H9 (cell line): ENCODE data around the gene GTF2H2. TPM values are rescaled to one million over a fixed set of nuclear protein-coding genes. Genes with fewer than 3 reads are reported as not detected.
"Not testable (repeated sequence)": the region's sequence is repeated elsewhere in the genome, so short reads cannot be mapped to it uniquely, and the experiment has no call there.

Experiments
- DNase-seq: peaks from one replicate; pipeline ENCODE4 v3.0.0-alpha.2; 2017
- H2AFZ ChIP-seq: one replicate; pipeline ENCODE4 v1.6.1; 2013; ENCODE audit warnings: mild to moderate bottlenecking, low read length, control low read depth, moderate library complexity
- H2AK5ac ChIP-seq: 2 replicates; pipeline ENCODE4 v1.6.1; 2013; ENCODE audit warnings: low read length, control low read depth, mixed read lengths; ENCODE audit not compliant: insufficient read length
- H2BK120ac ChIP-seq: one replicate; pipeline ENCODE4 v1.6.1; 2013; ENCODE audit warnings: low read depth, mild to moderate bottlenecking, low read length, control low read depth, inconsistent platforms; ENCODE audit not compliant: poor library complexity, severe bottlenecking
- H2BK12ac ChIP-seq: 2 replicates; pipeline ENCODE4 v1.6.1; 2013; ENCODE audit warnings: low read length, control low read depth, mixed read lengths, low read depth; ENCODE audit not compliant: insufficient read length
- H2BK15ac ChIP-seq: 2 replicates; pipeline ENCODE4 v1.6.1; 2013; ENCODE audit warnings: low read depth, low read length, control low read depth
- H2BK20ac ChIP-seq: one replicate; pipeline ENCODE4 v1.6.1; 2013; ENCODE audit warnings: low read depth, mild to moderate bottlenecking, low read length, control low read depth, inconsistent platforms; ENCODE audit not compliant: poor library complexity, severe bottlenecking
- H2BK5ac ChIP-seq: 2 replicates; pipeline ENCODE4 v1.6.1; 2013; ENCODE audit warnings: low read length, control low read depth, mixed read lengths; ENCODE audit not compliant: insufficient read length
- H3K14ac ChIP-seq: 2 replicates; pipeline ENCODE4 v1.6.1; 2013; ENCODE audit warnings: low read length, control low read depth; ENCODE audit not compliant: insufficient read depth
- H3K18ac ChIP-seq: 2 replicates; pipeline ENCODE4 v1.6.1; 2013; ENCODE audit warnings: low read depth, mild to moderate bottlenecking, mixed read lengths, low read length, control low read depth; ENCODE audit not compliant: insufficient read length
- H3K23ac ChIP-seq: 2 replicates; pipeline ENCODE4 v1.6.1; 2013; ENCODE audit warnings: low read length, control low read depth, mixed read lengths, low read depth; ENCODE audit not compliant: insufficient read length
- H3K23me2 ChIP-seq: 2 replicates; pipeline ENCODE4 v1.6.1; 2013; ENCODE audit warnings: low read depth, mild to moderate bottlenecking, mixed read lengths, low read length, control low read depth; ENCODE audit not compliant: insufficient read length, poor library complexity, severe bottlenecking
- H3K27ac ChIP-seq: 2 replicates; pipeline ENCODE4 v1.5.1; 2013; ENCODE audit warnings: low read length, control low read depth, mixed read lengths, low read depth; ENCODE audit not compliant: insufficient read length
- H3K27me3 ChIP-seq: 2 replicates; pipeline ENCODE4 v1.6.1; 2013; ENCODE audit warnings: low read length, control low read depth, inconsistent platforms; ENCODE audit not compliant: insufficient read depth
- H3K4ac ChIP-seq: 2 replicates; pipeline ENCODE4 v1.6.1; 2013; ENCODE audit warnings: low read depth, mild to moderate bottlenecking, control low read depth, inconsistent platforms, low read length, moderate library complexity
- H3K4me1 ChIP-seq: 2 replicates; pipeline ENCODE4 v1.6.1; 2013; ENCODE audit warnings: low read length, control low read depth, inconsistent platforms; ENCODE audit not compliant: insufficient read depth
- H3K4me2 ChIP-seq: 2 replicates; pipeline ENCODE4 v1.6.1; 2013; ENCODE audit warnings: low read length, control low read depth, mixed read lengths; ENCODE audit not compliant: insufficient read length, insufficient read depth
- H3K56ac ChIP-seq: 2 replicates; pipeline ENCODE4 v1.6.1; 2013; ENCODE audit warnings: low read depth, mild to moderate bottlenecking, mixed read lengths, low read length, control low read depth; ENCODE audit not compliant: insufficient read length
- H3K79me1 ChIP-seq: 2 replicates; pipeline ENCODE4 v1.6.1; 2013; ENCODE audit warnings: low read depth, mild to moderate bottlenecking, moderate library complexity, low read length, control low read depth, inconsistent platforms; ENCODE audit not compliant: insufficient read depth, poor library complexity, severe bottlenecking
- H3K79me2 ChIP-seq: 2 replicates; pipeline ENCODE4 v1.6.1; 2013; ENCODE audit warnings: low read length, control low read depth, inconsistent platforms; ENCODE audit not compliant: insufficient read depth
- H3K9ac ChIP-seq: 2 replicates; pipeline ENCODE4 v1.6.1; 2013; ENCODE audit warnings: low read length, control low read depth, mixed read lengths; ENCODE audit not compliant: insufficient read length; ENCODE audit errors: extremely low read depth
- H3K9me3 ChIP-seq: one replicate; pipeline ENCODE4 v1.6.1; 2013; ENCODE audit warnings: low read depth, low read length, inconsistent platforms; ENCODE audit not compliant: control insufficient read depth
- H3T11ph ChIP-seq: one replicate; pipeline ENCODE4 v1.6.1; 2013; ENCODE audit warnings: mild to moderate bottlenecking, low read length, control low read depth, inconsistent platforms
- H4K20me1 ChIP-seq: one replicate; pipeline ENCODE4 v1.6.1; 2013; ENCODE audit not compliant: control insufficient read depth, insufficient read length, insufficient read depth
- H4K5ac ChIP-seq: 2 replicates; pipeline ENCODE4 v1.6.1; 2013; ENCODE audit warnings: low read depth, mild to moderate bottlenecking, mixed read lengths, low read length, control low read depth; ENCODE audit not compliant: insufficient read length
- H4K8ac ChIP-seq: replicated peaks from 2 replicates; pipeline ENCODE4 v1.6.1; 2013; ENCODE audit warnings: low read length, control low read depth, mixed read lengths, low read depth; ENCODE audit not compliant: insufficient read length
- H4K91ac ChIP-seq: 2 replicates; pipeline ENCODE4 v1.6.1; 2013; ENCODE audit warnings: low read depth, mild to moderate bottlenecking, moderate library complexity, mixed read lengths, low read length, control low read depth; ENCODE audit not compliant: insufficient read length
- H3K27ac Mint-ChIP-seq, 3 experiments: 2 replicates in 2 of 3; 3 replicates in 1 of 3; pipeline ENCODE4 v1.8.0; 2020 to 2021; ENCODE audit warnings: mixed read lengths in 3 of 3, mild to moderate bottlenecking in 1 of 3, moderate library complexity in 1 of 3
- H3K27me3 Mint-ChIP-seq: 2 replicates; pipeline ENCODE4 v1.8.0; 2021; ENCODE audit warnings: low read depth, mild to moderate bottlenecking, moderate library complexity, mixed read lengths
- H3K36me3 Mint-ChIP-seq, 3 experiments: 2 replicates in 2 of 3; 3 replicates in 1 of 3; pipeline ENCODE4 v1.8.0; 2020 to 2021; ENCODE audit warnings: low read depth in 3 of 3, mixed read lengths in 3 of 3; ENCODE audit not compliant: insufficient read depth in 1 of 3
- H3K4me1 Mint-ChIP-seq, 2 experiments: 2 replicates each; pipeline ENCODE4 v1.8.0; 2020; ENCODE audit warnings: mixed read lengths in 2 of 2
- H3K4me3 Mint-ChIP-seq, 2 experiments: 2 replicates in 1 of 2; 3 replicates in 1 of 2; pipeline ENCODE4 v1.8.0; 2020 to 2021; ENCODE audit warnings: mild to moderate bottlenecking in 2 of 2, mixed read lengths in 2 of 2, moderate library complexity in 1 of 2
- H3K9me3 Mint-ChIP-seq, 2 experiments: 2 replicates in 1 of 2; 3 replicates in 1 of 2; pipeline ENCODE4 v1.8.0; 2020; ENCODE audit warnings: mild to moderate bottlenecking in 2 of 2, mixed read lengths in 2 of 2, moderate library complexity in 1 of 2
- WGBS: extraction: QIAGEN DNeasy Blood & Tissue Kit; methylation state at CpG from one replicate; pipeline ENCODE4 v1.1.7; 2013; ENCODE audit warnings: missing lambda C conversion rate, low lambda C conversion rate, mixed read lengths; ENCODE audit not compliant: insufficient read length; ENCODE audit errors: extremely low coverage; 5-methylcytosine and 5-hydroxymethylcytosine counted together
- long read RNA-seq: library from polyadenylated mRNA; unstranded; transcript quantifications from one replicate; pipeline ENCODE4 v2.0.0, GENCODE V29; 2020
- total RNA-seq: library from RNA; stranded (reverse); gene quantifications from 2 replicates; pipeline ENCODE4 v1.2.1, GENCODE V29; 2021

GTF2H2 gene
- 45.1 and 51.8 TPM in 2 replicates for total RNA-seq
- long read RNA-seq, full-length matches to known transcripts, result 73 of 265 reads
- long read RNA-seq, partial matches to known transcripts, result 92 of 265 reads
- long read RNA-seq, other reads (novel, unspliced or antisense), result 100 of 265 reads

DNA sequence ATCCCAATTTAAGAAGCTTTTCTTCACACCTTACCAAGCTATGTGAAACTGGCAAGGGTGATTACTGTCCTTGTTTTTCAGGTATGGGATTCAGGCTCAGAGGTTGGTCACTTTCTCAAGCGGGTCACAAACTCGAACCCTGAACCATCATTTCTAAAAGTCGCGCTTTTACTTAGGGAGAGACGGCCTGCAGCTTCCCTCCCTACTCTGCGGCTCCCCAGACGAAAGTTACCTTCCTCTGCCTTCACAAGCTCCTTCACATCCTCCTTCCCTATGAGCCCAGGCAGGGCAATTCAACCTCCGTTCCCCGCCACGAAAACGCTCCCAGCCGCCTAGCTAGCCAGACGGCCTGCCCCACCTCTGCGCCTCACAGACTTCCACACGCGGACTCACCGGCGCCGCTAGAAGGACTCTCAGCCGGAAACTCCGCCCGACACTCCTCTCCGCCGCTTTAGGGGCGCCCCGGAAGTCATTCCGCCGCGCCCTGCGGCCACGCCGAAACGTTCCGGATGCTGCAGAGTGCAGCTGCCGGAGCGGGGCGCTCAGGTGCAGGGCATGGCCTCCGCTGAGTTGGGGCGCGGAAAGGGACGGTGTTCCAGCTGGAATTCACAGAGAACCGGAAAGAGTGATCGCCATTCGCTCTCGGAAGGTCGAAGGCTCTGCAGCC, at the start of gene GTF2H2:
Gene GTF2H2, minus strand, starts transcription at position 415 of the 667 bp plus-strand sequence. CDS start 4,913 bp downstream, outside the sequence.
- not testable (repeated sequence) for H3K4me3 Mint-ChIP-seq, H3K27me3 ChIP-seq, H3K4me2 ChIP-seq, H3K18ac ChIP-seq, H3K79me2 ChIP-seq, H3K4ac ChIP-seq, DNase-seq, H2AK5ac ChIP-seq, H3K79me1 ChIP-seq, H4K91ac ChIP-seq, H3K23ac ChIP-seq, H3K27me3 Mint-ChIP-seq, H4K5ac ChIP-seq, H3K14ac ChIP-seq, H3K56ac ChIP-seq, H4K8ac ChIP-seq, H2AFZ ChIP-seq, H3K4me1 ChIP-seq, H3K9me3 Mint-ChIP-seq, H4K20me1 ChIP-seq, H3T11ph ChIP-seq, H2BK20ac ChIP-seq, H2BK15ac ChIP-seq, H2BK120ac ChIP-seq, H3K27ac ChIP-seq, H3K9ac ChIP-seq, H3K9me3 ChIP-seq, H3K27ac Mint-ChIP-seq, H2BK5ac ChIP-seq, H3K36me3 Mint-ChIP-seq, H3K4me1 Mint-ChIP-seq, H2BK12ac ChIP-seq, H3K23me2 ChIP-seq
- no CpG with 5 or more reads among the region's 46 CpGs for WGBS

DNA sequence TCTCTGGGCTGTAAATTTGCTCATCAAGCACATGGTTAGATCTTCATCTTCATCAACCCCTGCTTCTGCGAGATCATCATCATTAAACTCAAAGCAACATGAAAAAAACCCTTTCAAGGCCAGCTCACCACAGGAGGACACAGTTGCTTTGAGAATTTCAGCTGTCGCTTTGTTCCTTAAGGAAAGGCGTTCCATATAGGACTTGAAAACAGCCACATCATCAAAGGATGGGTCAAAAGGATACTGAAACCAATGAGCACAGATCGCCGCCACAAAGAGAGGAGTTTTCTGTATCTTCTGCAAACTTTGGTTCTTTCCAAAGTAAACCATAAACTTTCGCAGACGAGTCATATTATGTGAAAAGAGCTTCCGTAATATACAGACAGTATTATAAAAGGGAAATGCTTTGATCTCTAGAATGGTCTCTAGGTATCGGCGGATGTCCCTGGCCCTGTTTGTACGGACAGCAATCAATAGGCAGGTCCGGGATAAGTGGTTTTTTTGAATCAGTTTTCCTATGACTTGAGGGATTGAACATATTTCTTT, 42.3 kb upstream of the GTF2H2 start:
- H2BK20ac ChIP-seq, H3K27me3 Mint-ChIP-seq, H3K23ac ChIP-seq, H3K9me3 Mint-ChIP-seq, H3K4ac ChIP-seq, H3K4me1 ChIP-seq, H3K79me1 ChIP-seq, H3K27ac Mint-ChIP-seq, H3K27me3 ChIP-seq, H3K4me1 Mint-ChIP-seq, H3K27ac ChIP-seq, H3K4me3 Mint-ChIP-seq, H3K9me3 ChIP-seq, H3K79me2 ChIP-seq, H3T11ph ChIP-seq, H3K56ac ChIP-seq, H3K36me3 Mint-ChIP-seq, H3K14ac ChIP-seq, H4K20me1 ChIP-seq, DNase-seq, H2AK5ac ChIP-seq, H3K18ac ChIP-seq, H3K9ac ChIP-seq, H2BK5ac ChIP-seq, H2BK120ac ChIP-seq, H4K91ac ChIP-seq, H4K5ac ChIP-seq, H4K8ac ChIP-seq, H2BK12ac ChIP-seq, H3K23me2 ChIP-seq, H2AFZ ChIP-seq, H2BK15ac ChIP-seq, H3K4me2 ChIP-seq: not testable (repeated sequence)
- WGBS, result no CpG with 5 or more reads among the region's 12 CpGs
